ENCODE data around the gene ZNF189.

The ZNF189 gene

DNA sequence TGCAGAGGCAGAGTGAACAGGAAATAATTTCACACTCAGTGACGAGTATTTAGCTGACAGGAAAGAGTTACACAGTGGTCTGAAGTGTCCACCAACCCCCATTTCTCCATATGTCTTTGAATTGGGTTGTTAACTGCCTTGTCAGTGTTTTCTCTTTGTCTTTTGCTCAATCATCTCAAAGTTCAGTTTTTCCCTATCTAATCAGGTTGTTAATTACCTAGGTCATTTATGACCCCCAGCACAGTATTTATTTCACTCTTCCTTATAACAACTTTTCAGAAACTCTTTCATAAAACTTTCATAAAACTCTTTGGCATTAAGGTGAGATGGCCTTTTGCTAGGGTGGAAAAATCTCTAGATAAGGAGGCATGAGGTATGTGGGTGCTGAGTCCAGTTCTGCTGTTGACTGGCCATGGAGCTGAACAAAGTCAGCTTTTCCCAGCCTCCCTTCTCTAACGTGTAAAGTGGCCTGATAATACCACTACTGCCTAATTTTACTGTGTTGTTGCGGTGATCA lies 42.1 kb downstream of the ZNF189 start:
- no peaks in the 10 kb centered on the region for H3K4me1 Mint-ChIP-seq
- CTCF ChIA-PET: no interaction called here
- H3K36me3 Mint-ChIP-seq: no peaks in the 10 kb centered on the region
- no peak overlapping the region for H3K27ac Mint-ChIP-seq
- no peaks in the 10 kb centered on the region for H3K9me3 Mint-ChIP-seq
- no peak for DNase-seq
- peaks cover 14% of the 10 kb centered on the region for H3K27me3 Mint-ChIP-seq
- no peak overlapping the region for H3K4me3 Mint-ChIP-seq

DNA sequence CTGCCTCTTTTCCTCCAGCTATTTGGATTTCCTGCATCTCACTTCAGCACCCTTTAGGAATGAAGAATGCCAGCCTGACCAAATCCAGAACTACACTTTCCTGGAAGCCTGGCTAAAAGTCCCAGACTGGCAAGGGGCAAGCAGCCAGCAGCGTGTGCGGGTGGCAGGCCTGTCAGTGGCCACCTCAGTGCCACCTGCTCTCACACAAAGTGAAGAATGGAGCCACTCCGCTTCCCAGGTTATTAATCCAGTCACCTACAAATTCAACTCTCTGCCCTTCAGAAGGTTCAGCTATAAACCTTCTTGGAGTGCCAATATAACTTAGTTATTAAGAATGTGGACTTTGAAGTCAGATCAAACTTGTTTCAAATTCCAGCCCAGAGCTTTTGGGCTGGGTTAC lies 43.7 kb downstream of the ZNF189 start:
- CTCF ChIA-PET: no interaction called here
- Mint-ChIP-seq H3K4me1 (no peaks in the 10 kb centered on the region), H3K27ac (no peak overlapping the region), H3K4me3 (no peak overlapping the region), H3K36me3 (no peaks in the 10 kb centered on the region), H3K27me3 (peaks cover 24% of the 10 kb centered on the region), H3K9me3 (no peaks in the 10 kb centered on the region)
- DNase-seq: no peak

DNA sequence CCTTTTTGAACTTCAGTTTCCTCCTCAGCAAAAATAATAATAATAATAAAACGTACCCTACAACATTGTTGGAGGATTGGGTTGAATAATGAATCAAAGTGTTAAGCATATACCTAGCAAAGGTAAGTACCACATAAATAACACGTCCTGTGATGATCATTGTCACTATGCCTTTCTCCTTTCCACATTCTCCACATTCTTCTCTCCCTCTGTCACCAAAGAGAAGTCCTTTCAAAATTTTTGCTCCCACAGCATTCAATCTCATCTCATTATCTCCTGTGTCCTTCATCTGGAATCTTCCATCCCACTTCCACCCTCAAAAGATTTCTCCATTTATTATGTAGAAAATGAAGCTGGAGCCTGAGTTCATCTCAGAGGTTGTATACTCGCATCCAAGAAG lies 44.1 kb downstream of the ZNF189 start:
- no peak for DNase-seq
- Mint-ChIP-seq H3K27me3 (peaks cover 23% of the 10 kb centered on the region), H3K36me3 (no peaks in the 10 kb centered on the region), H3K27ac (no peak overlapping the region), H3K4me1 (no peaks in the 10 kb centered on the region), H3K4me3 (no peak overlapping the region), H3K9me3 (no peaks in the 10 kb centered on the region)
- CTCF ChIA-PET: no interaction called here

DNA sequence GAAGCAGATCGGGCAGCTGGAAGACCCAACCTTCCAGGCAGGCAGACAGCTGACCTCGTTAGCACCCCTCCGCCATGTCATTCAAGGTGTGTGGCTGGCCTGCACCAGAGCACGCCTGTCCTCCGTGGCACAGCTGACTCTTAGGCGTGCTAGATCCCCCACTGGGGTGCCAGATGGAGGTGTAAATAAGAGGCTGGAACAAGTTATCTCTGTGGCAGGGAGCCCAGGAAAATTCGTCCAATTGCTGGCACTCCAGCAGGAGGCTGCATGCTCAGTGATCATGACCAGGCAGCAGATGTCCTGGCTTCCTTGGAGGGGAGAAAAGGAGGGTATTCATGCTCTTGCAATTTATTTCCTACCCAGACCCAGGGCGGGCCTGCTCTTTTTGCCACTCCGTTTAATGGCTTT lies 44.7 kb downstream of the ZNF189 start:
- H3K27me3 Mint-ChIP-seq: peaks cover 21% of the 10 kb centered on the region
- no peak overlapping the region for H3K4me3 Mint-ChIP-seq
- H3K9me3 Mint-ChIP-seq: no peaks in the 10 kb centered on the region
- peaks cover under 1% of the 10 kb centered on the region for H3K4me1 Mint-ChIP-seq
- H3K27ac Mint-ChIP-seq: no peak overlapping the region
- no peak for DNase-seq
- H3K36me3 Mint-ChIP-seq: no peaks in the 10 kb centered on the region
- CTCF ChIA-PET: no interaction called here

DNA sequence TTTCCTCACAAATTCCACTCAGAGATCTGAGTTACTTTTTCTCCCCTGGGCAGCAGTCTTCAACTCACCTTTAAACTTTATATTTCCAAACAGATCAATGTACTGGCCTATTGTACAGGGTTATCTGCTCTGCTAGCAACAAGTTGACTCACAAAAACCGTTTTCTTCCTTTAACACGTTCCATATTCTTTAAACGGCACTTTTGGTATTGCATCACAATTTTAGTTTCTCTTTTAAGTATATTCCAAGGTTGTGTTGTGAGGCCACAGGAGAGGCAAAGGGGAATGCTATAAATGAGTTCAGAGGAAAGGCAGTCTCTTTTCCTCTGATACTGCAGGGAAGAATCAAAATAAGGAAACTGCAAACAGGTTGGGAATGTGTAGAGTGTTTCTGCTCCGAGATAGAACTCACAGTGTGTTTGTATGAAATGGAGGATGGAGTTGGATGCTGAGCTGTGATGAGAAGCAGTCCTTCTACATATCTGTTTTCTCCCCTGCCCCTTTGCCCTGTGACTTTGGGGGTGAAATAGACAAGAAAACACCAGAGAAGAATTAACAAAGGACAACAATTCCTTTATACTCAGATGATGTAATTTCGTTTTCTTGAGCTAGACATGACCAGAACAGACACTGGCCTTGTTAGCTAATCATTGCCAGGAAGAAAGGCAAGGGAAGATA lies 46.8 kb downstream of the ZNF189 start:
- H3K4me1 Mint-ChIP-seq: peaks cover 5% of the 10 kb centered on the region
- no peak overlapping the region for H3K27ac Mint-ChIP-seq
- H3K36me3 Mint-ChIP-seq: no peaks in the 10 kb centered on the region
- H3K4me3 Mint-ChIP-seq: no peak overlapping the region
- H3K27me3 Mint-ChIP-seq: peaks cover 38% of the 10 kb centered on the region
- CTCF ChIA-PET: interaction anchor here (1.5 kb wide), 1 partner anchor 13 kb away, joined by 4 read pairs; no protein-coding TSS in a partner anchor
- no peak for DNase-seq
- no peaks in the 10 kb centered on the region for H3K9me3 Mint-ChIP-seq

DNA sequence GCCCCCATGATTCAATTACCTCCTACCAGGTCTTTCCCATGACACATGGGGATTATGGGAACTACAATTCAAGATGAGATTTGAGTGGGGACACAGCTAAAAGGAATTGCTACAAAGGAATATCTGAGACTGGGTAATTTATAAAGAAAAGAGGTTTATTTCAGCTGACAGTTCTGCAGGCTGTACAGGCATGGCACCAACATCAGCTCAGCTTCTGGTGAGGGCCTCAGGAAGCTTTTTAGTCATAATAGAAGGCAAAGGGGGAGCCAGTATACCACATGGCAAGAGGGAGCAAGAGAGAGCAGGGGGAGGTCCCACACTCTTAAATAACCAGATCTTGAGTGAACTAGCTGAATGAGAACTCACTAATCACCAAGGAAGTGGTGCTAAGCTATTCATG lies 48.1 kb downstream of the ZNF189 start:
- DNase-seq: no peak
- Mint-ChIP-seq H3K36me3 (no peaks in the 10 kb centered on the region), H3K9me3 (no peaks in the 10 kb centered on the region), H3K4me3 (no peak overlapping the region), H3K27me3 (peaks cover 44% of the 10 kb centered on the region), H3K4me1 (peaks cover 5% of the 10 kb centered on the region), H3K27ac (no peak overlapping the region)
- CTCF ChIA-PET: interaction anchor here (1.5 kb wide), 1 partner anchor 12 kb away, joined by 4 read pairs; no protein-coding TSS in a partner anchor

DNA sequence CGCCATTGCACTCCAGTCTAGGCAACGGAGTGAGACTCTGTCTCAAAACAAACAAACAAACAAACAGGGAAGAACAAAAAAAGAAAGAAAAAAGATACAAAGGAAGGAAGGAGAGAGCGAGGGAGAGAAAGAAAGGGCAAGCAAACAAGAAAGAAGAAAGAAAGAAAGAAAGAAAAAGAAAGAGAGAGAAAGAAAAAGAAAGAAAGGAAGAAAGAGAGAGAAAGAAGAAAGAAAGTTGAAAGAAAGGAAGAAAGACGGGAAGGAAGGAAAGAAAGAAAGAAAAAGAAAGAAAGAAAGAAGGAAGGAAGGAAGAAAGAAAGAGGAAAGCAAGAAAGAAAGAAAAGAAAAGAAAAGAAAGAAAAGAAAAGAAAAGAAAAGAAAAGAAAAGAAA lies 50.0 kb downstream of the ZNF189 start:
- Mint-ChIP-seq H3K36me3 (no peaks in the 10 kb centered on the region), H3K27me3 (peaks cover 45% of the 10 kb centered on the region), H3K4me1 (peaks cover 5% of the 10 kb centered on the region), H3K9me3 (no peaks in the 10 kb centered on the region), H3K4me3 (peak overlapping the region; percentile 33), H3K27ac (no peak overlapping the region)
- DNase-seq: no peak
- CTCF ChIA-PET: interaction anchor here (1.0 to 2.2 kb wide), 5 partner anchors 10 to 81 kb away, joined by 3 to 14 read pairs (median 6); no protein-coding TSS in a partner anchor

DNA sequence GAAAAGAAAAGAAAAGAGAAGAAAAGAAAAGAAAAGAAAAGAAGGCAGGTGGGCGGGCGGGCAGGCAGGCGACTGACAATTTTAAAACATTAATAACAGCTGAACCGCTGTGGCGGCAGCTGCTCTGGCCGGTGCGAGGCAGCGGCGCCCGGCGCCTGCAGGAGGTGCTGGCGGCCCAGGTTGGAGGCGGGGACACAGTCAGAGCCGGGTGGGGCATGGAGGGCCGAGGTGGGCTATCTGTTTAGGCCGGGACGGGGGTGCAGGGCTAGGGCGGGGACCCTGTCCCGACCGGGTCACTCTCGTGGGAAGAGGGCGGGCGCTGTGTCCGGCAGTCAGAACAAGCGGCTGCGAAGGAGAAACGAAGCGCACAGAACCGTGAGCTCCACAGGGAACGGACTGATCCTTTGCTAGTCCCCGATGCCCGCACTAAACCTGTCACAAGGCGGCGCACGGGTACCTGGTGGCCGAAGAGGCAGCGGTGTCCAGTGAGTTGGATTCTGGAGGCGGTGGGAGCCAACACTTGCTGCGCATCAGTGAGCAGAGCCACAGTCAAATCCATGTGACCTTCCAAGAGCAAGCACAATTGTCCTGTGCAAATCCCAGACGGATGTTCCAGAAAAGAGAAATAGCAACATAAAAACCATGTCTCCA lies 50.5 kb downstream of the ZNF189 start:
- DNase-seq: peak; percentile 57
- Mint-ChIP-seq H3K4me1 (peaks cover 5% of the 10 kb centered on the region), H3K36me3 (no peaks in the 10 kb centered on the region), H3K9me3 (no peaks in the 10 kb centered on the region), H3K27ac (no peak overlapping the region), H3K4me3 (peak overlapping the region; percentile 14), H3K27me3 (peaks cover 45% of the 10 kb centered on the region)
- CTCF ChIA-PET: interaction anchor here (0.9 to 2.2 kb wide), 7 partner anchors 10 to 88 kb away, joined by 3 to 14 read pairs (median 3); no protein-coding TSS in a partner anchor

DNA sequence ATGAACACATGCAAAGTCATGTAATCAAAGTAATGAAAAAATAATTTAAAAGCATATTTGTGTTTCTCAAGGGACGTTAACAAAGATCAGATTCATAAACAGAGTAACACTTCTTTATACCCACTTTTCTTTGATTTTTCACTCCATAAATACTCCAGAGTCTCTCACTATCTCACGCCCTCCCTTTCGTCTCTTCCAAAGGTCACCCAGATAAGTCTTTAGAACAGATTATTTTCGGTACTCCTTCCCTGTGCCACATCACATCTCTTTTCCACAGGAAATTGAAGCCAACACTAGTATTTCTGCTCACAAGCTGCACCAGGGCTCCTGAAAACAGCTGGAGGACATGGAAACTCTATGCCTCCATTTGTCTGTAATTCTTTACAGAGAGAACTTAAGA lies 52.3 kb downstream of the ZNF189 start:
- DNase-seq: no peak
- H3K36me3 Mint-ChIP-seq: no peaks in the 10 kb centered on the region

DNA sequence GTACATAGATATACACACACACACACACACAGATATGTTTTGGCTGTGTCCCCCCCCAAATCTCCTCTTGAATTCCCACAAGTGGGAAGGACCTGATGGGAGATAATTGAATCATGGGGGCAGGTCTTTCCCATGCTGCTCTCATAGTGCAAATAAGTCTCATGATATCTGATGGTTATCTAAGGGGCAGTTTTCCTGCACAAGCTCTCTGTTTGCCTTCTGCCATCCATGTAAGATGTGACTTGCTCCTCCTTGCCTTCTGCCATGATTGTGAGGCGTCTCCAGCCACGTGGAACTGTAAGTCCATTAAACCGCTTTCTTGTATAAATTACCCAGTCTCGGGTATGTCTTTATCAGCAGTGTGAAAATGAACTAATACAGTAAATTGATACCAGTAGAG lies 52.8 kb downstream of the ZNF189 start:
- Mint-ChIP-seq H3K9me3 (no peaks in the 10 kb centered on the region), H3K27ac (no peak overlapping the region), H3K4me1 (peaks cover 5% of the 10 kb centered on the region), H3K4me3 (no peak overlapping the region), H3K27me3 (peaks cover 41% of the 10 kb centered on the region), H3K36me3 (no peaks in the 10 kb centered on the region)
- DNase-seq: no peak
- CTCF ChIA-PET: no interaction called here

More for the DNA sequence above, 52.3 kb downstream of the ZNF189 start:
- peaks cover 5% of the 10 kb centered on the region for H3K4me1 Mint-ChIP-seq
- peaks cover 45% of the 10 kb centered on the region for H3K27me3 Mint-ChIP-seq
- H3K4me3 Mint-ChIP-seq: no peak overlapping the region
- H3K27ac Mint-ChIP-seq: no peak overlapping the region
- H3K9me3 Mint-ChIP-seq: no peaks in the 10 kb centered on the region
- CTCF ChIA-PET: no interaction called here

DNA sequence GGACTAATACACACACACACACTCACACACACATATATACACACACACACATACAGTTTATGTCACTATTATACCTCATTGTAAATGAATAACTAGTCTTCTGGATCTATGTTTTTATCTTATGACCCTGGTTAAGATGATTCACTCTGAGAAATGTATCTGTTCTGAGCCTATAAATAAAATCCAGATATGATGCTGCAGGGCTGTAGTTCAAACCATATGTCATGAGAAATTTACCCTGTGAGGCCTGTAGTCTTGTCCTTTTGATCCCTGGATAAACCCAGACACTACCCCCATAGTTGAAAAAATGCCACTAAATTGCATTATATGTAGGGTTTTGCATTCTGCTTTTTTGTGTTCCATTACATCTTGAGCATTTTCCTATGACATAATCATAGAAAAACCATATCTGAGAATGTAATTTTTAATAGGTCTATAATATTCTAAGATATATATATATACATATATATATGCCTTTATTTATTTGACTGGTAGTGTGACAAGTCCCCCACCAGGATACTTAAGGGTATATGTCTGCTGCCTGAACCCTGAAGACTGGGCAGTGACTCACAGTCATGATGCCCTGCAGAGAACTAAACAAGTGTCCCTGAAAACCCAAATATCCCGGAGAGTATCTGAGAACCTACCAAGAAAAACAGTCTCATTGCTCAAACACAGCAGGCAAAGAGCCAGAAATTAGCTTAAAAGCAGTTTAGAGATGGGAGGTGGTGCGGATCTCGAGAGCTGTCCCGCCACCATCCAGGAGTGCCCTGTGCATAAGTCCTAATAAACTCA lies 55.3 kb downstream of the ZNF189 start:
- no peaks in the 10 kb centered on the region for H3K36me3 Mint-ChIP-seq
- H3K4me1 Mint-ChIP-seq: no peaks in the 10 kb centered on the region
- CTCF ChIA-PET: interaction anchor here (0.8 kb wide), 1 partner anchor 91 kb away, joined by 4 read pairs; no protein-coding TSS in a partner anchor
- H3K27ac Mint-ChIP-seq: no peak overlapping the region
- H3K4me3 Mint-ChIP-seq: no peak overlapping the region
- H3K9me3 Mint-ChIP-seq: no peaks in the 10 kb centered on the region
- H3K27me3 Mint-ChIP-seq: peaks cover 32% of the 10 kb centered on the region
- no peak for DNase-seq

DNA sequence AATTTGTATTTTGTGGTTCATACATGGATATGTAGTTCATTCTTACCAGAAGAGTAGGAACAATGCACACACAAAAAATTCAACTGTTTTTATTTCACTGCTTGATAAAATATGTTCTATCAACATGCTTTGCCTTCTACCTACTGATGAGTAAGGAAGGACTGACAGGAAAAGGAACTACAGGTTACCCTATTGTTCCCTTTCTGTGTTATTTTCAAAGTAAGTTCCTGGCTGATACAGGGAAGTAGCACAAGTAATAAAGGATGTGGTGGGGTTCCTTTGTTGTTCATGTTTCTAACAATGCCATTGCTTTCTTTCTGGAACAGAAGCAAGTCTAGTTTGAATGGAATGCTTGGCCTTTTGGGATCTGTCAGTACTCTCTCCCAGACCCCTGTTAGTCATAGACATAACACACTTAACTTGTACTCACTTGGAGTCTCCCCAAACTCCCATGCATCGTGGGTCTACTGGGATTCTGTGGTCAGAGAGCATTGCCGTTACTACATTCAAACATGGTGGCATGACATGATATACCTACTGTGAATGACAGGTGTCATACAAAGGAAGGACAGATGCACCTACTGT lies 57.1 kb downstream of the ZNF189 start:
- CTCF ChIA-PET: no interaction called here
- Mint-ChIP-seq H3K4me3 (no peak overlapping the region), H3K4me1 (no peaks in the 10 kb centered on the region), H3K36me3 (no peaks in the 10 kb centered on the region), H3K27me3 (peaks cover 20% of the 10 kb centered on the region), H3K9me3 (no peaks in the 10 kb centered on the region), H3K27ac (no peak overlapping the region)
- no peak for DNase-seq

DNA sequence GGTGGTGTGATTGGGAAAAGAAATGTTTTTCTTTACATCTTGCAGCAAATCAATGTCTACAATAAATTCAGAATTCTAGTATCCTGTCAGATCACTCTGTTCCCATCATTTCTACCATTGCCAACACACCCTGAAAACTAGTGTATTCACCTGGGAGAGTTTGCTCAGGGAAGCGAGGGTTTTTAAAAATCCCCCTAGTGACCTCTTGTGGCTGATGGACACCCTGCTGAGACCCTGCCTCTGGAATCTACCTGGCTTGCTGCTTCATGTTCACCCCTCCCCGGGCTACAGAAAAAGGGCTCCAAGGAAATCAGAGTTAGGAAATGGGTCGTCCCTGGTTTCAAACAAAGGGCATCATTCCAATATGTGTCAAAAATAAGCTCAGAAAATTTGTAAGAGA lies 58.4 kb downstream of the ZNF189 start:
- peaks cover 15% of the 10 kb centered on the region for H3K27me3 Mint-ChIP-seq
- H3K4me3 Mint-ChIP-seq: no peak overlapping the region
- no peak overlapping the region for H3K27ac Mint-ChIP-seq
- DNase-seq: no peak
- H3K36me3 Mint-ChIP-seq: no peaks in the 10 kb centered on the region
- no peaks in the 10 kb centered on the region for H3K9me3 Mint-ChIP-seq
- no peaks in the 10 kb centered on the region for H3K4me1 Mint-ChIP-seq
- CTCF ChIA-PET: interaction anchor here (0.9 to 1.5 kb wide), 2 partner anchors 73 to 76 kb away, joined by 3 to 5 read pairs; no protein-coding TSS in a partner anchor

Data from activated naive CD4-positive, alpha-beta T cell treated with anti-CD3 and anti-CD28 coated beads, Interleukin-2, amount 10 ng/mL, durations not matched to agents 7 days and 5 days (primary cell).